ENCODE measurements around the gene UPB1. TPM values are rescaled to one million over a fixed set of nuclear protein-coding genes. Genes with fewer than 3 reads are reported as not detected.

UPB1 gene
- total and polyA plus RNA-seq, 2 experiments from 2014 or later: 0.39 to 1.6 TPM

- Histone ChIP-seq H3K4me3 (no peak overlapping the region), H3K36me3 (replicated peaks; ENCODE audit: insufficient read depth, low read depth) (no peaks in the 10 kb centered on the region), H3K4me1 (ENCODE audit: insufficient read depth) (no peaks in the 10 kb centered on the region), H4K20me1 (ENCODE audit: insufficient read depth, poor library complexity, severe bottlenecking) (no peaks in the 10 kb centered on the region), H3K79me2 (no peaks in the 10 kb centered on the region), H3K9me2 (replicated peaks; ENCODE audit: insufficient read depth) (no peaks in the 10 kb centered on the region), H2AFZ (no peak overlapping the region), H3K27me3 (no peaks in the 10 kb centered on the region), H3K4me2 (no peak overlapping the region), H3K9me3 (ENCODE audit: low read depth) (no peaks in the 10 kb centered on the region), H3K27ac (no peak overlapping the region)
- WGBS (ENCODE audit: low lambda C conversion rate, missing lambda C conversion rate): 74% methylated on average over 5 of the region's 5 CpGs
- TF ChIP-seq CTCF (IDR thresholded peaks at IDR 0.05; ENCODE audit: poor library complexity): no peak
- TF ChIP-seq EZH2phosphoT487 (IDR thresholded peaks at IDR 0.05; ENCODE audit: low read depth, severe bottlenecking, unreplicated experiment): no peak
- TF ChIP-seq EZH2 (IDR thresholded peaks at IDR 0.05; ENCODE audit: borderline replicate concordance): no peak
- DNase-seq (ENCODE audit: low spot score): no peak
These were observed 11.1 kb upstream of the UPB1 start for GRCh38 chr22:24483976-24484545.

- H3K27me3 ChIP-seq: no peaks in the 10 kb centered on the region
- no peak overlapping the region for H3K4me2 ChIP-seq
- no peaks in the 10 kb centered on the region for H3K9me3 ChIP-seq (ENCODE audit: low read depth)
- 90% methylated on average over 4 of the region's 4 CpGs for WGBS (ENCODE audit: low lambda C conversion rate, missing lambda C conversion rate)
- no peak overlapping the region for H3K4me3 ChIP-seq
- no peak for TF ChIP-seq CTCF (IDR thresholded peaks at IDR 0.05; ENCODE audit: poor library complexity)
- no peak for TF ChIP-seq EZH2phosphoT487 (IDR thresholded peaks at IDR 0.05; ENCODE audit: low read depth, severe bottlenecking, unreplicated experiment)
- no peak for TF ChIP-seq EZH2 (IDR thresholded peaks at IDR 0.05; ENCODE audit: borderline replicate concordance)
- no peak overlapping the region for H3K27ac ChIP-seq
- no peaks in the 10 kb centered on the region for H4K20me1 ChIP-seq (ENCODE audit: insufficient read depth, poor library complexity, severe bottlenecking)
- no peaks in the 10 kb centered on the region for H3K79me2 ChIP-seq
- no peak for DNase-seq (ENCODE audit: low spot score)
- H3K4me1 ChIP-seq (ENCODE audit: insufficient read depth): no peaks in the 10 kb centered on the region
- H3K36me3 ChIP-seq (replicated peaks; ENCODE audit: insufficient read depth, low read depth): no peaks in the 10 kb centered on the region
- no peak overlapping the region for H2AFZ ChIP-seq
- no peaks in the 10 kb centered on the region for H3K9me2 ChIP-seq (replicated peaks; ENCODE audit: insufficient read depth)
These were observed 10.0 kb upstream of the UPB1 start for GRCh38 chr22:24485170-24485569.

GRCh38 chr22:24485608-24486007 lies 9.5 kb upstream of the UPB1 start:
- Histone ChIP-seq H3K4me3 (no peak overlapping the region), H3K79me2 (no peaks in the 10 kb centered on the region), H2AFZ (no peak overlapping the region), H3K9me3 (ENCODE audit: low read depth) (no peaks in the 10 kb centered on the region), H3K36me3 (replicated peaks; ENCODE audit: insufficient read depth, low read depth) (no peaks in the 10 kb centered on the region), H3K4me1 (ENCODE audit: insufficient read depth) (no peaks in the 10 kb centered on the region), H3K4me2 (no peak overlapping the region), H3K9me2 (replicated peaks; ENCODE audit: insufficient read depth) (no peaks in the 10 kb centered on the region), H3K27me3 (no peaks in the 10 kb centered on the region), H3K27ac (no peak overlapping the region), H4K20me1 (ENCODE audit: insufficient read depth, poor library complexity, severe bottlenecking) (no peaks in the 10 kb centered on the region)
- peak; percentile 27 for TF ChIP-seq CTCF (IDR thresholded peaks at IDR 0.05; ENCODE audit: poor library complexity)
- TF ChIP-seq EZH2 (IDR thresholded peaks at IDR 0.05; ENCODE audit: borderline replicate concordance): no peak
- TF ChIP-seq EZH2phosphoT487 (IDR thresholded peaks at IDR 0.05; ENCODE audit: low read depth, severe bottlenecking, unreplicated experiment): no peak
- 68% methylated on average over 3 of the region's 3 CpGs for WGBS (ENCODE audit: low lambda C conversion rate, missing lambda C conversion rate)
- DNase-seq (ENCODE audit: low spot score): no peak

Measured in hepatocyte (in vitro differentiated cells).